Urinary bladder (tissue), 4 donors: ENCODE data around the gene ARF1. TPM values are rescaled to one million over a fixed set of nuclear protein-coding genes. Genes with fewer than 3 reads are reported as not detected.

Experiments used
- DNase-seq: peaks from one replicate; pipeline ENCODE4 v3.0.0-alpha.2; 2015; ENCODE audit errors: extremely low spot score
- H3K27ac ChIP-seq: one replicate; pipeline ENCODE4 v1.5.1; 2013; ENCODE audit warnings: low read depth, mild to moderate bottlenecking, moderate library complexity
- H3K36me3 ChIP-seq: one replicate; pipeline ENCODE4 v1.6.1; 2013; ENCODE audit warnings: mild to moderate bottlenecking, moderate library complexity; ENCODE audit not compliant: insufficient read depth
- H3K4me1 ChIP-seq: one replicate; pipeline ENCODE4 v1.6.1; 2013; ENCODE audit warnings: mild to moderate bottlenecking, moderate library complexity; ENCODE audit not compliant: insufficient read depth
- H3K4me3 ChIP-seq: one replicate; pipeline ENCODE4 v1.5.1; 2013; ENCODE audit warnings: low read depth, low read length
- WGBS: extraction: QIAGEN DNeasy Blood & Tissue Kit; methylation state at CpG from one replicate; pipeline ENCODE4 v1.1.7; 2013; 5-methylcytosine and 5-hydroxymethylcytosine counted together
- polyA plus RNA-seq: library from polyadenylated mRNA; stranded (reverse); fragments of 200-250 nt; gene quantifications from one replicate; pipeline ENCODE4 v1.2.3, GENCODE V29; 2013
- total RNA-seq: library from RNA; depleted of rRNA; stranded (reverse); fragments of >200 nt; gene quantifications from one replicate; pipeline ENCODE4 v1.2.3, GENCODE V29; 2014
- donor health status: healthy with polysubstance abuse.
- donor health status: healthy.

The ARF1 gene
- total and polyA plus RNA-seq, 2 donors, result 112 to 462 TPM

- 19% methylated on average over 30 of the region's 30 CpGs for WGBS
- Histone ChIP-seq H3K27ac (peak overlapping the region; percentile 89), H3K36me3 (no peaks in the 10 kb centered on the region), H3K4me3 (peak overlapping the region; percentile 34), H3K4me1 (no peaks in the 10 kb centered on the region)
- no peak for DNase-seq
Observed at GRCh38 chr1:228139406-228139930, 57.0 kb downstream of the ARF1 start.

- Histone ChIP-seq H3K36me3 (no peaks in the 10 kb centered on the region), H3K4me1 (no peaks in the 10 kb centered on the region), H3K4me3 (peak within 1 kb of the TSS; percentile 69), H3K27ac (peak within 1 kb of the TSS; percentile 90)
- under 1% methylated on average over 95 of the region's 95 CpGs for WGBS
- DNase-seq, result peak; percentile 92
Observed at GRCh38 chr1:228139931-228140723, 57.6 kb downstream of the ARF1 start, which contains the start of gene GUK1. TSS of gene GUK1 (plus strand) at chr1:228140279. CDS start at chr1:228140303, 24 bp downstream.

- no peaks in the 10 kb centered on the region for H3K36me3 ChIP-seq
- peak overlapping the region; percentile 69 for H3K4me3 ChIP-seq
- 5% methylated on average over 25 of the region's 25 CpGs for WGBS
- no peaks in the 10 kb centered on the region for H3K4me1 ChIP-seq
- DNase-seq, result no peak
- peak overlapping the region; percentile 90 for H3K27ac ChIP-seq
Observed at GRCh38 chr1:228140724-228141225, 58.3 kb downstream of the ARF1 start.

- WGBS, result 42% methylated on average over 27 of the region's 27 CpGs
- DNase-seq, result no peak
- no peaks in the 10 kb centered on the region for H3K4me1 ChIP-seq
Observed at GRCh38 chr1:228141226-228142044, 58.9 kb downstream of the ARF1 start.

GRCh38 chr1:228142155-228142691 lies 59.7 kb downstream of the ARF1 start:
- Histone ChIP-seq H3K4me1 (no peaks in the 10 kb centered on the region), H3K27ac (no peak overlapping the region), H3K36me3 (no peaks in the 10 kb centered on the region), H3K4me3 (no peak overlapping the region)
- 75% methylated on average over 16 of the region's 16 CpGs for WGBS
- DNase-seq, result no peak

More at GRCh38 chr1:228141226-228142044, 58.9 kb downstream of the ARF1 start:
- no peaks in the 10 kb centered on the region for H3K36me3 ChIP-seq
- no peak overlapping the region for H3K27ac ChIP-seq
- H3K4me3 ChIP-seq, result peak overlapping the region; percentile 69

- no peaks in the 10 kb centered on the region for H3K4me1 ChIP-seq
- no peaks in the 10 kb centered on the region for H3K36me3 ChIP-seq
- DNase-seq, result no peak
- no peak overlapping the region for H3K27ac ChIP-seq
- WGBS, result 80% methylated on average over 11 of the region's 11 CpGs
- no peak overlapping the region for H3K4me3 ChIP-seq
Observed at GRCh38 chr1:228142701-228143136, 60.2 kb downstream of the ARF1 start.

GRCh38 chr1:228143480-228144192 lies 61.1 kb downstream of the ARF1 start:
- no peak for DNase-seq
- H3K36me3 ChIP-seq, result no peaks in the 10 kb centered on the region

GRCh38 chr1:228144193-228144992 lies 61.9 kb downstream of the ARF1 start:
- Histone ChIP-seq H3K27ac (no peak overlapping the region), H3K36me3 (no peaks in the 10 kb centered on the region), H3K4me3 (no peak overlapping the region), H3K4me1 (no peaks in the 10 kb centered on the region)
- DNase-seq, result no peak
- 78% methylated on average over 16 of the region's 16 CpGs for WGBS

More at GRCh38 chr1:228143480-228144192, 61.1 kb downstream of the ARF1 start:
- H3K4me1 ChIP-seq, result no peaks in the 10 kb centered on the region
- WGBS, result 88% methylated on average over 12 of the region's 12 CpGs
- no peak overlapping the region for H3K27ac ChIP-seq
- no peak overlapping the region for H3K4me3 ChIP-seq

- no peaks in the 10 kb centered on the region for H3K36me3 ChIP-seq
- H3K4me1 ChIP-seq, result no peaks in the 10 kb centered on the region
- H3K27ac ChIP-seq, result no peak overlapping the region
- 86% methylated on average over 8 of the region's 8 CpGs for WGBS
- no peak for DNase-seq
- H3K4me3 ChIP-seq, result no peak overlapping the region
Observed at GRCh38 chr1:228144993-228145343, 62.5 kb downstream of the ARF1 start.

GRCh38 chr1:228145463-228146416 lies 63.2 kb downstream of the ARF1 start:
- WGBS, result 89% methylated on average over 31 of the region's 31 CpGs
- no peak overlapping the region for H3K27ac ChIP-seq
- no peak for DNase-seq
- no peaks in the 10 kb centered on the region for H3K36me3 ChIP-seq
- H3K4me3 ChIP-seq, result no peak overlapping the region
- no peaks in the 10 kb centered on the region for H3K4me1 ChIP-seq

GRCh38 chr1:228146417-228147150 lies 64.1 kb downstream of the ARF1 start:
- Histone ChIP-seq H3K27ac (no peak overlapping the region), H3K4me3 (no peak overlapping the region), H3K4me1 (no peaks in the 10 kb centered on the region), H3K36me3 (no peaks in the 10 kb centered on the region)
- 86% methylated on average over 18 of the region's 18 CpGs for WGBS
- no peak for DNase-seq
